Measurements from ENCODE around the gene MYO6.

The MYO6 gene

GRCh38 chr6:75766387-75766786 is 17.3 kb downstream of the MYO6 start:
- no peak for DNase-seq (ENCODE audit: low read depth)

GRCh38 chr6:75770844-75771243 is 21.8 kb downstream of the MYO6 start:
- DNase-seq (ENCODE audit: low read depth): no peak

GRCh38 chr6:75775219-75775618 is 26.2 kb downstream of the MYO6 start:
- no peak for DNase-seq (ENCODE audit: low read depth)

GRCh38 chr6:75776461-75776860 is 27.4 kb downstream of the MYO6 start:
- DNase-seq (ENCODE audit: low read depth): no peak

GRCh38 chr6:75778757-75779156 is 29.7 kb downstream of the MYO6 start:
- no peak for DNase-seq (ENCODE audit: low read depth)

GRCh38 chr6:75786152-75786551 is 37.1 kb downstream of the MYO6 start:
- DNase-seq (ENCODE audit: low read depth): no peak

- DNase-seq (ENCODE audit: low read depth): no peak
These were observed 39.9 kb downstream of the MYO6 start for GRCh38 chr6:75788894-75789293.

- no peak for DNase-seq (ENCODE audit: low read depth)
These were observed 42.8 kb downstream of the MYO6 start for GRCh38 chr6:75791881-75792280.

- no peak for DNase-seq (ENCODE audit: low read depth)
These were observed 45.4 kb downstream of the MYO6 start for GRCh38 chr6:75794351-75794846.

- no peak for DNase-seq (ENCODE audit: low read depth)
These were observed 46.1 kb downstream of the MYO6 start for GRCh38 chr6:75794954-75795739.

GRCh38 chr6:75796723-75797122 is 47.7 kb downstream of the MYO6 start:
- DNase-seq (ENCODE audit: low read depth): no peak

- DNase-seq (ENCODE audit: low read depth): no peak
These were observed 51.1 kb downstream of the MYO6 start for GRCh38 chr6:75800133-75800532.

- DNase-seq (ENCODE audit: low read depth): no peak
These were observed 51.9 kb downstream of the MYO6 start for GRCh38 chr6:75800708-75801505.

GRCh38 chr6:75802366-75802765 is 53.3 kb downstream of the MYO6 start:
- DNase-seq (ENCODE audit: low read depth): no peak

- DNase-seq (ENCODE audit: low read depth): no peak
These were observed 59.5 kb downstream of the MYO6 start for GRCh38 chr6:75808507-75808906.

- DNase-seq (ENCODE audit: low read depth): no peak
These were observed 63.5 kb downstream of the MYO6 start for GRCh38 chr6:75812560-75812959.

- no peak for DNase-seq (ENCODE audit: low read depth)
These were observed 64.6 kb downstream of the MYO6 start for GRCh38 chr6:75813476-75814250.

GRCh38 chr6:75815756-75816155 is 66.7 kb downstream of the MYO6 start:
- DNase-seq (ENCODE audit: low read depth): no peak

- no peak for DNase-seq (ENCODE audit: low read depth)
These were observed 69.2 kb downstream of the MYO6 start for GRCh38 chr6:75818098-75818855.

GRCh38 chr6:75819776-75820487 is 70.9 kb downstream of the MYO6 start:
- no peak for DNase-seq (ENCODE audit: low read depth)

GRCh38 chr6:75824160-75824559 is 75.1 kb downstream of the MYO6 start:
- DNase-seq (ENCODE audit: low read depth): no peak
